Measurements from ENCODE around the gene CHMP6.

GRCh38 chr17:80948976-80949450 is 42.6 kb upstream of the CHMP6 start:
- TF ChIP-seq, protein P1, sequence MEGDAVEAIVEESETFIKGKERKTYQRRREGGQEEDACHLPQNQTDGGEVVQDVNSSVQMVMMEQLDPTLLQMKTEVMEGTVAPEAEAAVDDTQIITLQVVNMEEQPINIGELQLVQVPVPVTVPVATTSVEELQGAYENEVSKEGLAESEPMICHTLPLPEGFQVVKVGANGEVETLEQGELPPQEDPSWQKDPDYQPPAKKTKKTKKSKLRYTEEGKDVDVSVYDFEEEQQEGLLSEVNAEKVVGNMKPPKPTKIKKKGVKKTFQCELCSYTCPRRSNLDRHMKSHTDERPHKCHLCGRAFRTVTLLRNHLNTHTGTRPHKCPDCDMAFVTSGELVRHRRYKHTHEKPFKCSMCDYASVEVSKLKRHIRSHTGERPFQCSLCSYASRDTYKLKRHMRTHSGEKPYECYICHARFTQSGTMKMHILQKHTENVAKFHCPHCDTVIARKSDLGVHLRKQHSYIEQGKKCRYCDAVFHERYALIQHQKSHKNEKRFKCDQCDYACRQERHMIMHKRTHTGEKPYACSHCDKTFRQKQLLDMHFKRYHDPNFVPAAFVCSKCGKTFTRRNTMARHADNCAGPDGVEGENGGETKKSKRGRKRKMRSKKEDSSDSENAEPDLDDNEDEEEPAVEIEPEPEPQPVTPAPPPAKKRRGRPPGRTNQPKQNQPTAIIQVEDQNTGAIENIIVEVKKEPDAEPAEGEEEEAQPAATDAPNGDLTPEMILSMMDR (IDR thresholded peaks at IDR 0.05) = no peak
- no peak for TF ChIP-seq EP300 (IDR thresholded peaks at IDR 0.05)
